ENCODE results near the gene ASB6. TPM values are rescaled to one million over a fixed set of nuclear protein-coding genes. Genes with fewer than 3 reads are reported as not detected.
"Not testable (repeated sequence)": the region's sequence is repeated elsewhere in the genome, so short reads cannot be mapped to it uniquely, and the experiment has no call there.

ASB6 gene
- total RNA-seq, 1 donor from 2014 or later = 13.5 TPM

DNA sequence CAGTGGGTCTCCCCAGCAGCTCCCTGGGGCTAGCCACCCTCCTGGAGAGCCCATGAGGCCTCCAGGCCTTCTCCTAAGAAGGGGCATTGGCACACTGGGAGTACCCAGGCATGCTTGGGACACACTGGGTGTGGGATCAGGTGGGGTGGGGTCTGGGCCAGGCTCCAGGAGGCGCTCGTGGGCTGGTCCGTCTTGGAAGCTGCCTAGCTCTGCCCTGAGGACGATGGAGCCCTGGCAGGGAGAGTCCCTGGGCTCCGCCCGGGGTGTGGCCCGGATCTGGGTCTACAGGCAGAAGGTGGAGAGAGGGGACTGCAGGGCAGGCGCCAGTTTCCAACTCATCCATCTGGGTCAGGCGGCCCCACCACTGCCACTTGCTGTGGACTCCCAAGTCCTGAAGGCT is 25.9 kb upstream of the ASB6 start:
- no peak for DNase-seq (ENCODE audit: low read depth in 2 of 2)

DNA sequence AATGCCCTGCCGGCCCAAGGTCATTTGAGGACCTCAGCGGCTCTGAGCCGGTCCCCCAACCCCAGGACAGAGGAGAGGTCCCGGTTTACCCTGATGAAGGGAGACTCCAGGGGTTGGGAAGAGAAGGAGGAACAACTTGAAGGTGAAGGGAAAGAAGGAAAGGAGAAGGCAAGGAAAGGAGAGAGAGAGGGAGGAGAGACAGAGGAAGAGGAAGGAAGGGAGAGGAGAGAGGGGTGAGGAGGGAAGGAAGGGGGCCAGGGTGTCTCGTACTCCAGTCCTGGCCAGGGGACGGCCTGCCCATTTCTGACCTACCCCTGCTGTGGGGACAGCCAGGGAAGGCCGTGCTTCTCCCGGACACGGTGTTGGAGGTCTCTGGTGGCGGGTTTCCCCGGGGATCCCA is 25.4 kb upstream of the ASB6 start:
- no peak for DNase-seq (ENCODE audit: low read depth in 2 of 2)

GRCh38 chr9:129666575-129666974 is 24.6 kb upstream of the ASB6 start:
- no peak for DNase-seq (ENCODE audit: low read depth in 2 of 2)

DNA sequence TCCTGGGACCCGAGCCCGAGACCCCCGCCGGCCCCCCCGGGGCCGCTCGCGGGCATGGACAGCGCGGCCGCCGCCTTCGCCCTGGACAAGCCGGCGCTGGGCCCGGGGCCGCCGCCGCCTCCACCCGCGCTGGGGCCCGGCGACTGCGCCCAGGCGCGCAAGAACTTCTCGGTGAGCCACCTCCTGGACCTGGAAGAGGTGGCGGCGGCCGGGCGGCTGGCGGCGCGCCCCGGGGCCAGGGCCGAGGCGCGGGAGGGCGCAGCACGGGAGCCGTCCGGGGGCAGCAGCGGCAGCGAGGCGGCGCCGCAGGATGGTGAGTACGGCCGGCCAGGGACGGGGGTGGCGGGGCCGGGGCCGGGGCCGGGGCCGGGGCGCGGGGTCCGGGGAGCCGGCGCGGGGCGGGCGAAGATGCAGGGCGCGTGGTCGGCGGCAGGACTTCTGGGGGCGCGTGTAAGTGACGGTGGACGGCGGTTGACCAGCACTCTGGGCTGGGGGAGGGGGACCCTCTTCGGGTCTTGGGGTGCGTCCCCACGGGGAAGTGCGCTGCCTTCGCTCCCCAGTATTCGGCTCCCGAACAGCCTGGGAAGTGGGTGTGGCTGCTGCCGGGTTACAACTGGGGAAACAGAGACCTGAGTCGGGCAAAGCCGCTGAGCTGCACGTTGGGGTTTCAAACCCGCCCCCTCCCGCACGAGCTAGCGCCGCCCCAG is 24.0 kb upstream of the ASB6 start:
- DNase-seq (ENCODE audit: low read depth in 2 of 2) = no peak

GRCh38 chr9:129665389-129665775 is 23.4 kb upstream of the ASB6 start, which contains the start of gene PRRX2:
PRRX2 (plus strand) TSS chr9:129665647; CDS start chr9:129665868, 221 bp downstream.
- DNase-seq (ENCODE audit: low read depth in 2 of 2) = peak in 1 of 2 donors; percentile 44

DNA sequence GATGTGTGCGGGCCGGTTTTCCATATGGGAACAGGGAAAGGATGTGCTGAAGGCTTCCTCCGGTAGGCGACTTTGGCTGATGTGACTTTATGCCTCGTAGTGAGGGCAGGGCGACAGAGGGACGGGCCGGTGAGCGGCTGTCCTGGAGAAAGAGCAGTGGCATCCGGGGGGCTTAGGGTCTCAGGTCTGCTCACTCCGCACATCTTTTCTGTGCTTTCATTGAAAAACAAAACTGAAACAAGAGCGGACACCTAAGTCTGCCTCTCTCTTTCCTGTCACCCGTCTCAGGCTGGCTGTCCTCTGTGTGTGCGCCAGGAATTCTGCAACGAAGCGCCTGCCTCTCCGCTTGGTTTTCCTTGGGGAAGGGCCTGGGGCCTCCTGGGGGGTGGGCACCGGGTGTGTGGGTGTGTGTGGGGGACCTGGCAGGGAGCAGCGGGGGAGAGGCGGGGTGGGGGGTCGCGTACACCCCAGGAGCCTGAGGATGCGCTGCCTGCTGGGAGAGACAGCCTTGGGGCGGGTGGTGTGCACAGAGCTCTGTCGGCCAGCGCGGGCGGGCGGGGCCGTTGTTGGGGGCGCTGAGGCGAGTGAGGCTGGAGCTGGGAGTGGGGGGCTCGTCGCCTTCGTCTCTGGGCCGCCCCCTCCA is 22.9 kb upstream of the ASB6 start:
- DNase-seq (ENCODE audit: low read depth in 2 of 2) = no peak

DNA sequence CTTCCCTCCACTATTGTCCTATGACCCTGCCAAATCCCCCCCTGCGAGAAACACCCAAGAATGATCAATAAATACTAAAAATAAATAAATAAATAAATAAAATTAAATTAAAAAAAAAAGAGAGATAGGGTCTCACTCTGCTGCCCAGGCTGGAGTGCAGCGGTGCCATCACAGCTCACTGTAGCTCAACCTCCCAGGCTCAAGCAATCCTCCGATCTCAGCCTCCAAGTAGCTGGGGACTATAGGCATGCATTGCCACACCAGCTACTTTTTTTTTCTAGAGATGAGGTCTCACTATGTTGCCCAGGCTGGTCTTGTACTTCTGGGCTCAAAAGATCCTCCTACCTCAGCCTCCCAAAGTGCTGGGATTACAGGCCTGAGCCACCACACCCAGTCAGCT is 20.3 kb upstream of the ASB6 start:
- not testable (repeated sequence) for DNase-seq (ENCODE audit: low read depth in 2 of 2)

- DNase-seq (ENCODE audit: low read depth in 2 of 2) = no peak
These were observed 19.1 kb upstream of the ASB6 start for GRCh38 chr9:129661029-129661428.

- DNase-seq (ENCODE audit: low read depth in 2 of 2) = peak; percentile 15 to 53
These were observed 14.9 kb upstream of the ASB6 start for GRCh38 chr9:129656795-129657390.

GRCh38 chr9:129655696-129656095 is 13.7 kb upstream of the ASB6 start:
- DNase-seq (ENCODE audit: low read depth in 2 of 2) = no peak

GRCh38 chr9:129655154-129655553 is 13.2 kb upstream of the ASB6 start:
- DNase-seq (ENCODE audit: low read depth in 2 of 2) = no peak

DNA sequence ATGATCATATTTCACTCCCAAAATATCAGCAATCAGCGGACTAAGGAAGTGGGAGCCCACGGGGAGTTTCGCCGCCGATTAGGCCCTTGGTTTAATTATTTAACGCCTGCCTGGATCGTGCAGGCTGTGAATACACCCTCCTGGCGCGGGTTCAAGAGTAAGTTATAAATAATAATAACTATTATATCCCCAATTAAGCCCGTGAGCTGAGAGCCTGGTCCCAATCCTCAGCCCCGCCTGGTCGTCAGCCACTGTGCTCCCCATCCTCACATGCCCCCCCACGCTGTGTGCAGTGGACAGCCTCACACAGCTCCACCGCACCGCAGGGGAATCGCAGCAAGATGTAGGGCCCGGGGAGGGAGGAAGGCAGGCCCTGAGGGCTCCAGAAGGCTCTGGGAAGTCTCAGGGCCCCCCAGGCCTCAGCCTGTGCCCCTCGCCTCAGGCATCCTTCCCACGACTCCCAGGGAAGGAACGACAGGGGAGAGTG is 12.6 kb upstream of the ASB6 start:
- DNase-seq (ENCODE audit: low read depth in 2 of 2) = no peak

- no peak for DNase-seq (ENCODE audit: low read depth in 2 of 2)
These were observed 12.0 kb upstream of the ASB6 start for GRCh38 chr9:129653823-129654553.

GRCh38 chr9:129650680-129651235 is 8.8 kb upstream of the ASB6 start:
- DNase-seq (ENCODE audit: low read depth in 2 of 2) = no peak

GRCh38 chr9:129649726-129650679 is 8.1 kb upstream of the ASB6 start:
- no peak for DNase-seq (ENCODE audit: low read depth in 2 of 2)

DNA sequence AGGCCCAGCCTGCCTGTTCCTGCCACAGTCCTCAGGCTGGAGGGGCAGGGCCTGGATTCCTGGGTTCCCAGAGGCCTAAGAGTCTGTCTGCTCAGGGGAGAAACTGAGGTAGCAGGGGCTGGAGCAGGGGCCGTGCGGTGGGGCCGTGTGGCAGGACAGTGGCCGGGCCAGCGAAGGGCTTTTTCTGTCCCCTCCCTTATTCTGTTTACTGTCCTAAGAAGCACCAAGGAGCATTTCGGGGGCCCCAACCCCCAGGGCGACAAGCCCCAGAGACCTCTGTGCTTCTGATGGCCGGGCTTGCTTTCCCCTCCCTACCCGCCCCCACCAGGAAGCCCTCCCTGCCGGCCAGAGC is 6.8 kb upstream of the ASB6 start:
- DNase-seq (ENCODE audit: low read depth in 2 of 2) = no peak

DNA sequence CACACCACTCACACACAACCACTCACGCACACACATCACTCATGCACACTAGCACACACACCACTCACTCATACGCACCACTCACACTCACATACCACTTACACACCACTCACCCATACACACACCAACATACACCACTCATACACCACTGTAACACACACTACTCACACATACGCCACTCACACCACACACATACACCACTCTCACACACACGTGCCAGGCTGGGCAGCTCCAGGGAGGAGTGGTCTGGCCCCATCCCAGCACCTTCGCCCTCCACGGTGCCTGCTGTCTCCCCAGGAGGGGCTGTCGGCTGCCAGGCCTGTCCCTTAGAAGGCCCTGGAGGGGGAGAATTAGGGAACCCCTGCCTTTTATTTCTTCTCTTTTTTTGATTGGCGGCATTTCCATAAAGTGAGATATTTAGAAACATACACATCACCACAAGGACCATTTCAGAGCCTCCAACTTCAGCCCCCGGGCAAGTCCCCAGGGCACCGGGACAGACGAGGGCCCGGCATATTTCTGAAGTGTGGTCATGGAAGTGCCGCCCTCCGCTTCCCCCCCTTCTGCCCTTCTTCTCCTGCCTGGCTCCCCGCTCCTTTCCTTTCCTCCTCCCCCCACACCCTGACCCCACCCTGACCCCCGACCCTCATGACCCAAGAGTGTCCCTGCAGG is 6.3 kb upstream of the ASB6 start:
- no peak for DNase-seq (ENCODE audit: low read depth in 2 of 2)

DNA sequence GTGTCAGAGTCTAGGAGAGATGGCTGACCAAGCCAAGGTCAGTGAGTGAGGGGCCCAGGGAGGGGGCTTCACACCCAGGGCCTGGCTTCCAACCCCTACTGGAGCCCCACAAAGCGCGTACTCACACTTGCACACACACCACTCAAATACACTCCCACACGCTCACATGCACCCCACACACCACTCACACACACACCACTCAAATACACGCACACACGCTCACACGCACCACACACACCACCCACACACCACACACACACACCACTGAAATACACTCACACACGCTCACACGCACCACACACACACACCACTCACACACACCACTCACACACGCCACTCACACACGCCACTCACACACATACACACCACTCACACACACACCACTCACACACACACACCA is 5.7 kb upstream of the ASB6 start:
- DNase-seq (ENCODE audit: low read depth in 2 of 2) = no peak

DNA sequence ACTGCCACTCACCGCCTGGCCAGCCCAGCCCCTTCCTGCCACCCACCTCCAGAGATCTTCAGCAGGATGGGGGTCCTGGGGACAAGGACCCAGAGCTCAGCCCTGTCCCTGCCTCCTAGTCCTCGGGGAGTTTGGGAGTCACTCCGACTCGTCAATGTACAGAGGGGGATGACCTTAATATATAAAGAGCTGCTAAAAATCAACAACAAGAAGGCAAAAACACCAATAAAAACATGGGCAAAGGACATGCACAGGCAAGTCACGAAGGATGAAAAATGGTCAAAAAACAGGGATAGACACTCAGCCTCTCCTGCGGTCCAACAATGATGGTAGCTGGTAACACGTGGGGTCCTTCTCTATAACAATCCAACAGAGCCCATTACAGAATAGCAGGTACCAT is 4.7 kb upstream of the ASB6 start:
- DNase-seq (ENCODE audit: low read depth in 2 of 2) = no peak

DNA sequence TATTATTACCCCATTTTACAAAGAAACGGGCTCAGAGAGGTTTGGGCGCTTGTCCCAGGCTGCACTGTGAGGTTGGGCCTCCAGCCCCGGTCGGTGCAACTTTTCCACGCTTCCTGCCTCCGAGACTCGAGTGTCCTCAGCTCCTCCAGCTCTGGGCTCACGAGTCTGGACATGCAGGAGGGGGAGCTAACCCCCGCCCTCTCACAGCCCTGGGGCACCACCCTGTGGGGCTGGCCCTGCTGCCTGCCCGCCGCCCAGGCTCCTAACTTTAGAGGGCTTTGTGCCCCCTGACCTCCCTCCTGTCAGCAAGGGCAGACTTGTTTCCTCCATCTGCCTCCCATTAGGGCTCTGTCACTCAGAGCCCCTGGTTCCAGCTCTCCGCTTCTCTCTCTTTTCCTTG is 4.3 kb upstream of the ASB6 start:
- no peak for DNase-seq (ENCODE audit: low read depth in 2 of 2)
